ENCODE data around the gene TAS2R60.
"Not testable (repeated sequence)": the region's sequence is repeated elsewhere in the genome, so short reads cannot be mapped to it uniquely, and the experiment has no call there.

The TAS2R60 gene

GRCh38 chr7:143410521-143411004 lies 32.7 kb upstream of the TAS2R60 start:
- DNase-seq (ENCODE audit: low read depth, low spot score) = no peak

DNA sequence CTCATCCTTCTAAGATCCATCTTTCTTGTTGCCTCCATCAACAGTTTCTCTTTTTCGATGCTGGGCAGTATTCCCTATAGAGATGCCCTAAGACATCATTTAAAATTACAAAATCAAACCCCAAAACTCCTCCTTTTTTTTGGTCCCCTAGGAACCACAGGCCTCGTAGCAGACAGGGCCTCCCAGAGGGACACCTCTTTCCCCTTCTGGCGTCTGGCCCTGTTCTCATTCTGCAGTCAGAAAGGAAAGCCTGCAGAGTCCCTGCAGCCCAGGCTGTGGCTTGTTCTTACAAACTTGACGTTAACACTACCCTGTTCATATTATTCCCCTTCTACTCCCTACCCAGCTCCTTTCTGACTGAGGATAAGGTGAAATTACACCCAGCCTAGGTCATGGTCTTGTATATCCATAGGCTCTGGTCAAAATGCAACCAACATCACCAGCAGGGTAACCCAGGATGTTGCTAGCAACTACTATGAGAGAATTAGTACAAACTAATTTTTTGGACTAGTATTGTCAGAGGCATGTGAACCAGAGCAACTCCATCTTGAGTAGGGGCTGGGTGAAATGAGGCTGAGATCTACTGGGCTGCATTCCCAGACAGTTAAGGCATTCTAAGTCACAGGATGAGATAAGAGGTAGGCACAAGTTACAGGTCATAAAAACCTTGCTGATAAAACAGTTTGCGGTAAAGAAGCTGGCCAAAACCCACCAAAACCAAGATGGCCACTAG lies 31.1 kb upstream of the TAS2R60 start:
- DNase-seq (ENCODE audit: low read depth, low spot score) = no peak

- no peak for DNase-seq (ENCODE audit: low read depth, low spot score)
Observed at GRCh38 chr7:143413123-143413522, 30.1 kb upstream of the TAS2R60 start.

DNA sequence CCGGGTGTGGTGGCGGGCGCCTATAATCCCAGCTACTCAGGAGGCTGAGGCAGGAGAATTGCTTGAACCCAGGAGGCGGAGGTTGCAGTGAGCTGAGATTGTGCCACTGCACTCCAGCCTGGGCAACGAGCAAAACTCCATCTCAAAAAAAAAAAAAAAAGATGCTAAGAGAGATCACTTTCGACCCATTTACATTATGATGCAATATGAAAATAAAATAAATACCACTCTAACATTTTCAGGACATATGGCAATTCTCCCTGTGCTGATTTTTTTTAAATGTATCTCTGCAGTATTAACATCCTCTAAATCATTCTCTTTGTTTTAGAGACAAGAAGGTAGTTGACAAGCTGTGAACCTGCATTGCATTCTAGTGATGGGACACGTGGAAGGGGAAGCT lies 28.0 kb upstream of the TAS2R60 start:
- DNase-seq (ENCODE audit: low read depth, low spot score) = not testable (repeated sequence)

DNA sequence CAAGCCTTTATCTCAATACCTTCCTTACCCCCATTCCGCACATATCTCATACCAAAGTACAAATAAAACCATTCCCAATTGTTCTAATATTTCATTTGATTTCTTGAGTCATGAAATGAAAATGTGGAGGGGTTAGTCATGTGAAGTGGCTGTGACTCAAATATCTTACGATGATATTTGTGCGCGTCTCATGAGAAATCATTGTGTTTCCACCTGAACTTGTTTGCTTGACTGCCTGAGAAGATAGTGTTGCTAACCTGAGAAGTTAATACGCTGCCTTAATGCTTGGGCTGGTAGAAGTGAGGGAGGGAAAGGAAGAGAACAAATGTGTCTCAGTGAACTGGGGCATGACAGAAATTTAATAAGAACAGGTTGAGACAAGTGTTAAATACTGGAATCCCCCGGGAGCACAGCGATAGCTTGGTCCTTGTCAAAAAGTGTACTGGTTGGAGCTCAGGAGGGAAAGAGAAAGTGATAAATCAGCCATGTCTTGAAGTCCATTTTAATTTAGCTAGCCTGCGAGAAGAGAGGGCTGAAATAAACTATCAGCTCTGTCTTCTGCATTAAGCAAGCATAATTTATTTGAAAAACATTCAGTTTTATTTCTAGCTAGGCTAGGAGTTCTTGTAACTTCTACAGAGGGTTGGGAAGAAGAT lies 27.4 kb upstream of the TAS2R60 start:
- no peak for DNase-seq (ENCODE audit: low read depth, low spot score)

- DNase-seq (ENCODE audit: low read depth, low spot score) = no peak
Observed at GRCh38 chr7:143416565-143417149, 26.6 kb upstream of the TAS2R60 start.

- DNase-seq (ENCODE audit: low read depth, low spot score) = no peak
Observed at GRCh38 chr7:143417734-143418383, 25.4 kb upstream of the TAS2R60 start.

GRCh38 chr7:143418681-143419458 lies 24.4 kb upstream of the TAS2R60 start:
- no peak for DNase-seq (ENCODE audit: low read depth, low spot score)

DNA sequence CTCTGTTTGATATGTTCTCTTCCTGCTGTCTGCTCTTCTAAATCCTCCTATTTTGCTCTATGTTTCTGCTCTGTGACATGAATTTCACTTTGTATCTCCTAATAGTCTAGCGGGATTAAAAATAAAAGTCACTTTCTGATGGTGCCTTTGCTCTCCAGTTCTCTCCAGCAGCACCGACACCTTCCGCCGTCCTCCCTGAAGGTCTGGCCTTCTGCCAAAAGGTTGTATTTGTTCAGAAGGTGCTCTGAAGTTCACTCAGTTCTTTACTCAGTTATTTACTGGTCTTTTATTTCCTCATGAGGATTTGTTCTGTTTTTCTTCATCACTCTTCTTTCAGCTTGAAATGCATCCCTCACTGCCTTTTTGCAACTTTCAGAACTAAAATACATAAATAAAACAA lies 23.4 kb upstream of the TAS2R60 start:
- no peak for DNase-seq (ENCODE audit: low read depth, low spot score)

- DNase-seq (ENCODE audit: low read depth, low spot score) = not testable (repeated sequence)
Observed at GRCh38 chr7:143420624-143421023, 22.6 kb upstream of the TAS2R60 start.

DNA sequence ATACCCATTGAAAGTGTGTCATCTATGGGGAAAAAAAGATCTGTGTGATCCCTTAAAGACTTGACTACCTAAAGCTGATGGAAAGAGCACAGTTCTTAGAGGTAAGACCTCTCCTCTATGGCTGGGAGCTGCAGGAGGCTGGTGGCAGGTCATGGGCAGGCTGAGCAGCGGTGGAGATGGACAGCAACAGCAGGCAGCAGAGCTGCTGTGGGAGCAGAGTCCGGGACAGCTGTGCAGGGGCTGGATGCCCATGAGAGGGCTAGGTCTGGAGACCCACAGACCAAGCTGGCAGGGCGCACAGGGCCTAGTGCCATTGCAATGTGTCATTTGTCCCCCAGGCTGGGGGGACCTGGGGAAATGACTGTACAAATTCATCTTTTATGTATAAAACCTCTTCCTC lies 21.2 kb upstream of the TAS2R60 start:
- no peak for DNase-seq (ENCODE audit: low read depth, low spot score)

GRCh38 chr7:143424476-143424875 lies 18.8 kb upstream of the TAS2R60 start:
- DNase-seq (ENCODE audit: low read depth, low spot score) = not testable (repeated sequence)

- no peak for DNase-seq (ENCODE audit: low read depth, low spot score)
Observed at GRCh38 chr7:143426479-143427142, 16.6 kb upstream of the TAS2R60 start.

DNA sequence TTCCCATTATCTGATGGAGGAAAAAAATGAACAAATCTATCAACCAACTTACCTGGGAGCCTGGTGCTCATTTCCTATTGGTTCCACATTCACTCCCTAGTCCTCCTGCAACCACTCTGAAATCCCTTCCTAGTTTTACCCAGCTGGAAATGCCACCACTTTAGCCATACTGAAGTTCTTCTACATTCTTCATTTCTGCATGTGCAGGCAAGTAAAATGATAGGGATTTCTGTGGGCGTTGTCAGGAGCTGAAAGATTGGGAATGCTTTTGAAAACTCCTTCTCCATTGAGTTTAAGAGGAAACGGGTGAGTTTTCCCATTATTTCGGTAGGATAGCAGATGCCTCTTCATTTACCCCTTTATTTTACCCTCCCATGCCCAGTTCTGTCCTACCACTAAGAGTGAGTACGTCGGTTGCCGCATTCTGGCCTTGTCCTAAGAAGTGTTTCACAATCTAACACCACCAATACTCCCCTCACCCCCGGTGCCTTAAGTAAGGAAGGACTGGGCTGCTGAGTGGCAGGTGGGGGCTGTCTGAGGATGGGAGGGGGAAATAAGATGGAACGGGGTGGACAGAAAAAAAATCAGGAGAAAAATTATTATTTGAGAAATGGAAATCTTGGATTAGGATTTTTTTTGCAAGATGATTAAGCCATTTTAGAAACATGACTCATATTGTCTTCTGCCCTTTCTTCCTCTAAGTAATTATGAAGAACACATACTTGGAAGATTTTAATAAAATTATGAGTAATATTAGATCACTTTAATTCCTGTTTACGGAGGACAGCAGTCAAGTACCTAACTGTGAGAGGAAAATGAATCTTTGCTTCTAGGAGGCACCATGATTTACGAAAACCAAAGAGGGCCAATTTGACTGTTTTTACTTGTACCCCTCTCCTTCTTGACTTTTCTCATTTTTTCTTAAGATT lies 13.2 kb upstream of the TAS2R60 start:
- DNase-seq (ENCODE audit: low read depth, low spot score) = no peak

DNA sequence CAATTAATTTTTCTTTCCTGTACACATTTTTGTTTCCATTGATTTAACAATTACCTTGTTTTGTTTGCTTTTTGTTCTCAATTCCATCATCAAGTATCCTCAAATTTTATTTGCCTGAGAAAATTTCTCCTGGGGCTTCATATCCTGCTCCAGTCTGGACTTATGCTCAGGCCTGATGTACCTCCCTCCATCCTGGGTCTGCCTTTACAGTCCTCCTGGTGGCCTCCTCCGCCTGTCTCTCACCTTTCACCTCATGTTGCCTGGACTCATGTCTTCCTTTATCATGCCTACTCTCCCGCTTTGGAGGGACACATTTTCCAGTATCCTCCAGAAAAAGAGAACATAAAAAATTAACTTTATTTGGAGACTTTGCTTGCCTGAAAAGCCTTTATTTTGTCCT lies 12.1 kb upstream of the TAS2R60 start:
- no peak for DNase-seq (ENCODE audit: low read depth, low spot score)

- no peak for DNase-seq (ENCODE audit: low read depth, low spot score)
Observed at GRCh38 chr7:143433759-143434158, 9.5 kb upstream of the TAS2R60 start.

GRCh38 chr7:143434660-143435059 lies 8.6 kb upstream of the TAS2R60 start:
- DNase-seq (ENCODE audit: low read depth, low spot score) = no peak

- DNase-seq (ENCODE audit: low read depth, low spot score) = no peak
Observed at GRCh38 chr7:143435266-143435665, 8.0 kb upstream of the TAS2R60 start.

GRCh38 chr7:143436325-143436946 lies 6.8 kb upstream of the TAS2R60 start:
- no peak for DNase-seq (ENCODE audit: low read depth, low spot score)
